VCaP (cell line): ENCODE measurements around the gene RBPJL.

ENCODE experiments used
- H3K27ac ChIP-seq: fragments of 450-650 bp; 2 replicates; pipeline ENCODE4 v1.5.1; 2017
- CTCF ChIP-seq: fragments of 450-650 bp; conservative IDR thresholded peaks from 2 replicates; pipeline ENCODE4 v1.5.1; 2017; ENCODE audit warnings: mild to moderate bottlenecking, moderate library complexity

Gene RBPJL

DNA sequence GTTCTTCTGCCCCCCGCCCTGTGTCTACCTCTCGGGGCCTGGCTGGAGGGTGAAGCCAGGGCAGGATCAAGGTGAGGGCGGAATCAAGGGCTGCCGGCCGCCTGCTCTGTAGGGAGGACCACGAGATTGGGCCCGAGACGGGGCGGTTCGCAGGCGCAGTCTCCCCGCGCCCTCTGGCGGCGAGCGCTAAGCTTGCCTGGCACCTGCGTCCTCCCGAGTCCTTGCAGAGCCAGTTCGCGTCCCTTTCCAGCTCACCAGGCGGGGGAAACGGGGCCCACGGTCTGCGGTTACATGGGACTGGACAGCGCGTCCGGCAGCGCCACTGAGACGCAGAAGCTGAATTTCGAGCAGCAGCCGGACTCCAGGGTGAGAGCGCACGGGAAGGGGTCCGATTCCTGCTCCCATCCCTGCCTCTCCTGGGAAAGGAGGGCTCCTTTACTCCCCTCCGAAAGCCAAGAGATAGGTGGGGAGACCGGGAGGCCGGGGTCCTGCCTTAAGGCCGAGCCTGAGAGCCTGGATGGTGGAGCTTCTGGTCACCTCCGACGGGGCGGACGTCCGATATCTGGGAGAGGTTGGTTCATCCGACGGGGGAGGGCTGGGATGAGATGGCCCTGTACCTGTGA, 5.1 kb downstream of the RBPJL start:
- H3K27ac ChIP-seq = no peak overlapping the region
- TF ChIP-seq CTCF = peak; percentile 95

- no peak for TF ChIP-seq CTCF
- no peak overlapping the region for H3K27ac ChIP-seq
Observed at GRCh38 chr20:45312241-45312640, 5.6 kb downstream of the RBPJL start.

DNA sequence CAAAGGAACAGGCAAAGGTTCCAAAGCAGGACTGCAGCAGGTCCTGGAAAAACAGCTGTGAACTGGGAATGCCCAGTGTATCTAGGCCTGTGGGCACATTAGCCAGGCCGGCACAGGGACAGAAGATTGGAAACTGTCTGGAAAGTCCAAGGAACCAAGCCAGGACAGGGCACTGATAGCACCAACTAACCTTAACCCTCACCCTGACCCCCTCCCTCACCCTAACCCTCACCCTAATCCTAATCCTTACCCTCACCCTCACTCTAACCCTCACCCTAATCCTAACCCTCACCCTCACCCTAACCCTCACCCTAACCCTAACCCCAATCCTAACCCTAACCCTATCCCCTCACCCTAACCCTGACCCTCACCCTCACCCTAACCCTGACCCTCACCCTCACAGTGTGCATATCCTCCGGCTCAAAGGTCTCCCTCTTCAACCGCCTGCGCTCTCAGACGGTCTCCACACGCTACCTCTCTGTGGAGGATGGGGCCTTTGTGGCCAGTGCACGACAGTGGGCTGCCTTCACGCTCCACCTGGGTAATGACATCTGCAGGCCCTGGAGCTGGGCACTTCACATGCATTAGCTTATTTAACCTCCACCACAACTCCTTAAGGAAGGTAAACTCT, 6.5 kb downstream of the RBPJL start:
- H3K27ac ChIP-seq = no peak overlapping the region
- TF ChIP-seq CTCF = no peak

GRCh38 chr20:45313943-45314342, 7.3 kb downstream of the RBPJL start:
- TF ChIP-seq CTCF = no peak
- H3K27ac ChIP-seq = no peak overlapping the region

GRCh38 chr20:45315672-45316071, 9.0 kb downstream of the RBPJL start:
- no peak for TF ChIP-seq CTCF
- H3K27ac ChIP-seq = no peak overlapping the region

DNA sequence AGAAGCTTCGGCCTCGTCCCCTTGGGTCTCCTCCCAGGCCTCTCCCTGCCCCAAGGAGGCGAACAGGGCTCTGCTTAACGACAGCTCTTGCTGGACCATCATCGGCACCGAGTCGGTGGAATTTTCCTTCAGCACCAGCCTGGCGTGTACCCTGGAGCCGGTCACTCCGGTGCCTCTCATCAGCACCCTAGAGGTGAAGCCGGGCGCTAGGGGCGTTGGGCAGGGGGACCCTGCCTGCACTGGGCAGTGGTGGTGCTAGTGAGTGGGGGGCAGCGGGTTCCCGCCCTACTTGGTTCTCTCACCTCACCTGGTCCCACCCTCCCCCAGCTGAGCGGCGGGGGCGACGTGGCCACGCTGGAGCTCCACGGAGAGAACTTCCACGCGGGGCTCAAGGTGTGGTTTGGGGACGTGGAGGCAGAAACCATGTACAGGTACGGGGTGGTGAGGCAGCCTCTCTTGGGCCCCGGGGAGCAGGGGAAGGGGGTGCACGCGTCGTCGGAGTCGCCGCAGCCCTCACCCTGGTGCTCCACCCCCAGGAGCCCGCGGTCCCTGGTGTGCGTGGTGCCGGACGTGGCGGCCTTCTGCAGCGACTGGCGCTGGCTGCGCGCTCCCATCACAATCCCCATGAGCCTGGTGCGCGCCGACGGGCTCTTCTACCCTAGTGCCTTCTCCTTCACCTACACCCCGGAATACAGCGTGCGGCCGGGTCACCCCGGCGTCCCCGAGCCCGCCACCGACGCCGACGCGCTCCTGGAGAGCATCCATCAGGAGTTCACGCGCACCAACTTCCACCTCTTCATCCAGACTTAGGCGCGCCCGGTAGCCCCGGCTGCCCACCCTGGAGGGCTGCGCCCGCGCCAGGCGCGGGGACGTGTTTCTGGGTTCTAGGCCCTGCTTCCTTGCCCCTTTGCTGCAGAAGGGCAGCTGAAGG, 9.8 kb downstream of the RBPJL start:
- TF ChIP-seq CTCF = no peak
- H3K27ac ChIP-seq = no peak overlapping the region

DNA sequence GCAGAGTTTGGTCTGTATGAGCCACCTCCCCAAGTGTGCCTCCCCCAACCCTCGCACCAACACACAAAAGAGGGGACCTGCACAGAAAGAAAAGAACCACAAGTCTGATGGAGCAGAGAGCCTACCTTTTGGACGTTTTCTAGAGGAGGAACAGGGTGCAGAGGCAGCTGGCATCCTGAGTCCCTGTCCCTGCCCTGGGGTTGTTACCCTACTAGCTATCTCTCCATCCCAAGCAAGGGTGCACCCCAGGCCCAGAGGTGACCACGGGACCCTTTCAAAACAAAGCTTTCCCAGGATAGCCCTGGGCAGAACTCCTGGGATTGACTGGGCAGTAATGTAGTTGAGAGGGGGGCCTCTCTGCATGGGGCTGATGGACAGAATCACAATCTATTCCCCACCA, 11.2 kb downstream of the RBPJL start:
- TF ChIP-seq CTCF = no peak
- no peak overlapping the region for H3K27ac ChIP-seq
